GM19328 (cell line): ENCODE measurements around the gene MTREX.

Experiments
- ATAC-seq: cut with Tn5 transposase; IDR thresholded peaks from one replicate; pipeline ENCODE4 v1.9.1; 2021; ENCODE audit warnings: mild to moderate bottlenecking, moderate library complexity; ENCODE audit not compliant: unreplicated experiment

The MTREX gene

GRCh38 chr5:55377810-55378209 lies 70.0 kb downstream of the MTREX start:
- ATAC-seq = no peak

DNA sequence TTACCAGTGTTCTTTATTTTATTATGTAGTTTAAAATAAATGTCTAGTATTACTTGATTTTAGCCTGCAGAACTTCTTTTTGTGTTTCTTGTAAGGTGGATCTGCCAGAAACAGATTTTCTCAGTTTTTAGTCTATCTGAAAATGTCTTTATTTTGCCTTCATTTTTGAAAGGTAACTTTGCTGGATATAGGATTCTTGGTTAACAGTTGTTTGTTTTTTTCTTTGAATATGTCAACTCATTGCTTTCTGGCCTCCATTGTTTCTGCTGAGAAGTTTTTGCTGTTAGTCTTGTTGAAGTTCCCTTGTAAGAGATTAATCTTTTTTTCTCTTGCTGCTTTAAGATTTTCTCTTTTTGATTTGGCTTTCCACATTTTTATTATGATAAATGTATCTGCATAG lies 75.5 kb downstream of the MTREX start:
- ATAC-seq = no peak

- ATAC-seq = no peak
Observed at GRCh38 chr5:55384072-55384471, 76.3 kb downstream of the MTREX start.

DNA sequence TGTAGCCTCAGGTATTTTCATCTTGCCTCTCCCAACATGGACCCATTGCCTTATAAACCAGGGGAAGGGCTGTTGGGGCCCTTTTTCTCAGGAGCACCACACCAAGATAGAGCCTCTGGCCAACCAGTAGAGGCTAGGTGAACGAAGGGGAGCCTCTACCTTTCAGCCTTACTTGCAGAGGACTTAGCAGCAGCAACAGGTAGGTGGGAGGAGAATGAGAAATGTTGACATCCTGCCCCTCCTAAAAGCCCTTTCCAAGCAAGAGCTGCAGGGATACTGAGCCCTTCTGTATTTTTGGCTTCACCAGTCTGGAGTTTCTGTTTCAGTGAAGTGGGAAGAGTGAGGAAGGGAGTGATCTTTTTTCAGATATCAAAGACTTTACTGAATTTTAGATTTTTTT lies 77.4 kb downstream of the MTREX start:
- no peak for ATAC-seq

GRCh38 chr5:55385846-55386245 lies 78.1 kb downstream of the MTREX start:
- no peak for ATAC-seq

DNA sequence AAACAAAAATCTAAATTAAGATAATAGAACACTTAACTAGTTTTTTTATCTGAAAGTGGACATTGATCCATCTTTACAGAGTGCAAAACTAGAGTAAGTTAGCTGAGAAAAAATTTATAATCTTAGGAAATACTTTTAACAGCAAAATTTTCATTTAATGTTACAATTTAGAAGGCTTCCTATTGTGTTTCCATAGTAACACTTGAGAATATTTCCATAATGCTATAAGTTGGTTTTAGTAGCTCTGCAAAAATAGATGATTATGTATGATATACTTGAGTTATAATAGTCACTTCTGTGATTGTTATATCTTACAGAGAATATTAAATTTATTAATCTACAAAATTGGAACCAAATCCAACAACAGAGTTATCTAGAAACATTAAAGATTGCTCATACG lies 78.6 kb downstream of the MTREX start:
- ATAC-seq = no peak

- ATAC-seq = no peak
Observed at GRCh38 chr5:55387865-55388264, 80.1 kb downstream of the MTREX start.

- ATAC-seq = no peak
Observed at GRCh38 chr5:55391707-55392106, 83.9 kb downstream of the MTREX start.

DNA sequence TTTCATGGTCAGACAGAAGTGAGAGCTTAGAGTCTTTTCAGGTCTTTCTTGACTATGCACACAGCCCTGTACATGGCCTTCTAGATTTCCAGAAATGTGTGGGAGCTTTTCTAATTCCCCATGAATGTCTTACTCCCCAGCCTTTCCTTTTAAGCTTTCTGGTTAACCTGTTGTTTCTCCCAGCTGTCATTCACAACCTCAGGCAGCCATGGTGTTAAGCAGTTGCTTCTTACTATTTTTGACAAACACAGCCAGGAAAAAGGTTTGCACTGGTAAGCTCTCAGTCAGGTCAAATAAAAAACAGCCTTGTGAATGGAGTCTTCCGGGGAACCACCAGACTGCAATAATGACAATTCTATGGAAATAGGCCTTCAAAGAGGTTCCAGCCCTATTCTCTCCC lies 84.9 kb downstream of the MTREX start:
- ATAC-seq = no peak

DNA sequence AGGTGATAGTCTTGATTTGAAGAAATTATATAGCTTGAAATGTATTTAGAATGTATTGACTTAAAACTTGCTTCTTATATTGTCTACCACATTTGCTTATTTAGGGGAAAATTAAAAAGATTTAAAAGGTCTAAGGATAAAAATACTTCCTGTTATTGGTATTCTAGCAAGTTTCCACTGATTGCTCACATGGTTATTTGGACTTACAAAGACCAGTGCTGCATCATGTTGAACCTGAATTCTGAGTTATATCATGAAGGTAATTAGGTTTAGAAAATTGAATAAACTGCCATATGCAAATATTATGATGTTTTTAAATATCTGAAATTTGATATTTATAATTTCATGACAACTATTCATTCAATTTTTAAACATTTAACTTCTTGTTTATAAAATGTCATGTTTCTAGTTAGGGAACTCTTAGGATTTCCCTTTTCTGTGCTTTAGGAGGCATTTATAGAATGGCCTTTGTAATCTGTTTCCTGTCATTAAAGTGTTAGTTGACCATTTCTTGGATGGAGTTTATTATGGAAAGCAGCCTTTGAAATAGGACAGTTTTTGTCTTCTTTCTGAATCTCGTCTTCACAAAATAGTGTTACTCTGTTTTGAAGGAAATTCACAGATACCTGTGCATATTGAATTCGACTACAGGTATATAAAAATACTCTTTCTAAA lies 85.8 kb downstream of the MTREX start:
- no peak for ATAC-seq

GRCh38 chr5:55402199-55402598 lies 94.4 kb downstream of the MTREX start:
- no peak for ATAC-seq

GRCh38 chr5:55406292-55406691 lies 98.5 kb downstream of the MTREX start:
- no peak for ATAC-seq

DNA sequence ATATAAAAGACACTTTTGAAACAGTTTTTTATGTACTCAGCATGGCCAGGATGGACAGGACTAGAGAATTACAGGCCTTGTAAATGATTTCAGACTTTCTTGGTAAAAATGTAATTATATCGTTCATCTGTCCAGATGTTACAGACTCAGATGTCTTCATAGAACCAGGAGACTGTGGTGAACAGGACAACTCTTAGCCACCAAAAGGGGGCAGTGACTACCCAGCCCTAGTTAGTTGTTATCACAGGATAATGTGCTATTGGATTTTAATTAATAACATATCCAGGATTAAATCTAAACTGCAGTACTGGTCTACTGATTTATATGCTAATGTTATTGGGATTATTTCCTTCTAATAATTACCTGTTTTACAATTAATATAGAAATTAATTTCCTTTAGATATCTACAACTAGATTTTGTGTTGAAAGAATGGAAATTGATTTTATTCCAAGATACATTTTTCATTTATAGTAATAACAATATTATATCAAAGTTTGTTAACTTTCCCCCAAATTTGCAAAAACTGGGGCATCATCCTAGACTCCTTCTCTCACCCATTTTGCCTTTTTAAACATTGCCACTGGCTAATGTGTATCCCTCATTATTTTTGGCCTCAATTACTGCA lies 99.4 kb downstream of the MTREX start:
- ATAC-seq = no peak

- ATAC-seq = no peak
Observed at GRCh38 chr5:55407984-55408383, 100.2 kb downstream of the MTREX start.

DNA sequence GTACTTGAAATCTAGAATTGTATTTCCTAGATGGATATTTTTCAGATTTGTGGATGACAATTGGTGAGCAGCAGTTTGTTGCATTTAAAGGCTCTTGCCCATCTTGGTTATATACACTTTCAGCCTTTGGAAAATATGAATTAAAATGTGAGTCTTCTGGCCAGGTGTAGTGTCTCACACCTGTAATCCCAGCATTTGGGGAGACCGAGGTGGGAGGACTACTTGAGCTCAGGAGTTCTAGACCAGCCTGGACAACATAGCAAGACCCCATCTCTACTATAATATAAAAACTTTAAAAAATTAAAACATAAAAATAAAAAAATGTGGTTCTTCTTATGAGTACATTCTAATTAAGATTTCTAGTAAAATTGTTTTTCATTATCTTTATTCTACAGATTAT lies 102.0 kb downstream of the MTREX start:
- no peak for ATAC-seq

GRCh38 chr5:55410845-55411244 lies 103.1 kb downstream of the MTREX start:
- ATAC-seq = no peak

- no peak for ATAC-seq
Observed at GRCh38 chr5:55411876-55412275, 104.1 kb downstream of the MTREX start.

GRCh38 chr5:55413644-55414043 lies 105.9 kb downstream of the MTREX start:
- ATAC-seq = no peak

- no peak for ATAC-seq
Observed at GRCh38 chr5:55415071-55415470, 107.3 kb downstream of the MTREX start.

DNA sequence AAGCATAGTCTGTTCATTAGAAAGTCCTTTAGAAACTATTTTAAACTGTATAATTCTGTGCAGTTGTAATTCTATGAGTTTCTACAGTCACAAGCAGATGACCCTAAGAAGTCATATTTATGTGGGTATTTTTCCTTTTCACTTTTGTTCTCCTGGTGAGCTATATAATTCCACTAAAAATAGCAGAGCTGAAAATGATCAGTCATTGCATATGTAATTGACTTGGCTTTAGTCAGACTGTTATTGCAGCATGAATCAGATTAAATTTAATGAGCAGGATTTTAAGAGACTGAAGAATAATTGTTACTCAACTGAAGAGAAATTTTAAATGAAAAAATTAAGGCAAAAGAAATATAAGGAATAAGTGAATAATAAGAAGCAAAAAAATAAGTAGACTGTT lies 108.5 kb downstream of the MTREX start:
- ATAC-seq = no peak

- no peak for ATAC-seq
Observed at GRCh38 chr5:55418994-55419968, 111.5 kb downstream of the MTREX start.

GRCh38 chr5:55421074-55421529 lies 113.3 kb downstream of the MTREX start:
- ATAC-seq = peak; percentile 87
